ENCODE data around the gene CISH. TPM values are rescaled to one million over a fixed set of nuclear protein-coding genes. Genes with fewer than 3 reads are reported as not detected.

Gene CISH
- total and polyA plus RNA-seq, 2 of the 4 experiments (the other 2 are of a cell fraction), result 0.90 to 4.0 TPM

DNA sequence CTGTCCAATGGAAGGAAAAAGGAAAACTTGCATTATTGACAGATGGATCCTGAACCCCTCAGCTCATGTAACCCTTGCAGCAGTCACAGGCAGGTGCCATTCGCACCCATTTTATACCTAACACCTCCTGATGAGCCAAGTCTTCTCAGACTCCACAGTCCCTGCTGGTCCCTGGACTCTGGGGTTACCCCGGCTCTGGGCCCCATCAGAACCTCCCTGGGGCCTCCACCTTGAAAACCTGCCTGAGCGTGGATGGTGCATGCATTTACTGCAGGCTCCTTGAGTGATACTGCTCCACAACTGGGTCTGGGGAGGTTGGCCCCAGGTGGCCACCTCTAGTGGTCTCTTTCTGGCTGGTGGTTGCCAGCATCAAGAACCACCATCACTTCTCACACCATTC is 47.3 kb upstream of the CISH start:
- ChIA-PET CTCF (interaction anchor here (0.8 kb wide), 1 partner anchor 13 kb away, joined by 3 read pairs; no protein-coding TSS in a partner anchor), POLR2A (ENCODE audit: unreplicated experiment) (no interaction called here)
- H2AK9ac ChIP-seq (replicated peaks; ENCODE audit: low read depth, low read length, poor library complexity), result no peak overlapping the region
- no peak overlapping the region for H2BK15ac ChIP-seq (ENCODE audit: low read depth, low read length)
- H3K4me3 ChIP-seq (ENCODE audit: insufficient read depth, low read depth, low read length), result no peak overlapping the region
- H3K36me3 ChIP-seq (ENCODE audit: control insufficient read depth, insufficient read depth, low read length), result no peaks in the 10 kb centered on the region
- H3K14ac ChIP-seq (replicated peaks; ENCODE audit: low read depth, low read length), result no peak overlapping the region
- H3K4ac ChIP-seq (ENCODE audit: low read depth, low read length), result no peak overlapping the region
- H2BK20ac ChIP-seq (ENCODE audit: low read depth, low read length), result no peak overlapping the region
- no peak overlapping the region for H3K18ac ChIP-seq (ENCODE audit: low read depth, low read length)
- no peak overlapping the region for H4K91ac ChIP-seq (ENCODE audit: insufficient read depth, low read depth, low read length)
- BruUV-seq (replicated peaks), result no TSS peak
- dilution Hi-C loops (cut with HindIII; ENCODE audit: low sequenced_read_pairs, unreplicated experiment) (no loop called here), in situ Hi-C loops (cut with MboI; ENCODE audit: low sequenced_read_pairs) (no loop called here), intact Hi-C loops (cut with micrococcal nuclease) (no loop called here)
- H2AK5ac ChIP-seq (ENCODE audit: low read depth, low read length), result no peak overlapping the region
- H3K9me1 ChIP-seq (ENCODE audit: insufficient read depth, low read length), result no peaks in the 10 kb centered on the region
- H3K4me1 ChIP-seq (ENCODE audit: control insufficient read depth, insufficient read depth, low read length), result no peaks in the 10 kb centered on the region
- H4K5ac ChIP-seq (ENCODE audit: low read depth, low read length), result no peak overlapping the region
- DNase-seq (no peak), ATAC-seq (ENCODE audit: low read depth) (no peak)
- no peaks in the 10 kb centered on the region for H3K9me3 ChIP-seq (ENCODE audit: control insufficient read depth, insufficient read depth, low read length)
- no peaks in the 10 kb centered on the region for H3K79me1 ChIP-seq (ENCODE audit: low read depth in 1 of 2, low read length in 2 of 2)
- H3K23ac ChIP-seq (ENCODE audit: low read depth, low read length), result no peak overlapping the region
- no peak overlapping the region for H2BK5ac ChIP-seq (ENCODE audit: low read depth, low read length, poor library complexity, severe bottlenecking)
- H4K20me1 ChIP-seq (ENCODE audit: insufficient read depth, low read length), result no peaks in the 10 kb centered on the region; the same call in 1 of the 2 replicates
- no peak overlapping the region for H3K56ac ChIP-seq (ENCODE audit: extremely low read depth, insufficient read depth, low read length)
- no peak overlapping the region for H3K9ac ChIP-seq (ENCODE audit: low read depth, low read length)
- H4K8ac ChIP-seq (ENCODE audit: low read depth in 2 of 2, low read length in 2 of 2), result no peak overlapping the region
- no peak overlapping the region for H3K4me2 ChIP-seq (ENCODE audit: low read depth, low read length)
- H2AFZ ChIP-seq (replicated peaks; ENCODE audit: low read length, poor library complexity), result no peak overlapping the region
- no peak overlapping the region for H3K27ac ChIP-seq (ENCODE audit: insufficient read depth, low read length)
- no peak for TF ChIP-seq POLR2A (IDR thresholded peaks at IDR 0.05; ENCODE audit: low read depth, low read length)
- TF ChIP-seq, protein P1, sequence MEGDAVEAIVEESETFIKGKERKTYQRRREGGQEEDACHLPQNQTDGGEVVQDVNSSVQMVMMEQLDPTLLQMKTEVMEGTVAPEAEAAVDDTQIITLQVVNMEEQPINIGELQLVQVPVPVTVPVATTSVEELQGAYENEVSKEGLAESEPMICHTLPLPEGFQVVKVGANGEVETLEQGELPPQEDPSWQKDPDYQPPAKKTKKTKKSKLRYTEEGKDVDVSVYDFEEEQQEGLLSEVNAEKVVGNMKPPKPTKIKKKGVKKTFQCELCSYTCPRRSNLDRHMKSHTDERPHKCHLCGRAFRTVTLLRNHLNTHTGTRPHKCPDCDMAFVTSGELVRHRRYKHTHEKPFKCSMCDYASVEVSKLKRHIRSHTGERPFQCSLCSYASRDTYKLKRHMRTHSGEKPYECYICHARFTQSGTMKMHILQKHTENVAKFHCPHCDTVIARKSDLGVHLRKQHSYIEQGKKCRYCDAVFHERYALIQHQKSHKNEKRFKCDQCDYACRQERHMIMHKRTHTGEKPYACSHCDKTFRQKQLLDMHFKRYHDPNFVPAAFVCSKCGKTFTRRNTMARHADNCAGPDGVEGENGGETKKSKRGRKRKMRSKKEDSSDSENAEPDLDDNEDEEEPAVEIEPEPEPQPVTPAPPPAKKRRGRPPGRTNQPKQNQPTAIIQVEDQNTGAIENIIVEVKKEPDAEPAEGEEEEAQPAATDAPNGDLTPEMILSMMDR (conservative IDR thresholded peaks at IDR 0.05; ENCODE audit: low read depth, low read length), result no peak
- TF ChIP-seq, protein P2, sequence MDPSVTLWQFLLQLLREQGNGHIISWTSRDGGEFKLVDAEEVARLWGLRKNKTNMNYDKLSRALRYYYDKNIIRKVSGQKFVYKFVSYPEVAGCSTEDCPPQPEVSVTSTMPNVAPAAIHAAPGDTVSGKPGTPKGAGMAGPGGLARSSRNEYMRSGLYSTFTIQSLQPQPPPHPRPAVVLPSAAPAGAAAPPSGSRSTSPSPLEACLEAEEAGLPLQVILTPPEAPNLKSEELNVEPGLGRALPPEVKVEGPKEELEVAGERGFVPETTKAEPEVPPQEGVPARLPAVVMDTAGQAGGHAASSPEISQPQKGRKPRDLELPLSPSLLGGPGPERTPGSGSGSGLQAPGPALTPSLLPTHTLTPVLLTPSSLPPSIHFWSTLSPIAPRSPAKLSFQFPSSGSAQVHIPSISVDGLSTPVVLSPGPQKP (IDR thresholded peaks at IDR 0.05; ENCODE audit: borderline replicate concordance, low read depth, low read length), result no peak
- TF ChIP-seq, protein P3, sequence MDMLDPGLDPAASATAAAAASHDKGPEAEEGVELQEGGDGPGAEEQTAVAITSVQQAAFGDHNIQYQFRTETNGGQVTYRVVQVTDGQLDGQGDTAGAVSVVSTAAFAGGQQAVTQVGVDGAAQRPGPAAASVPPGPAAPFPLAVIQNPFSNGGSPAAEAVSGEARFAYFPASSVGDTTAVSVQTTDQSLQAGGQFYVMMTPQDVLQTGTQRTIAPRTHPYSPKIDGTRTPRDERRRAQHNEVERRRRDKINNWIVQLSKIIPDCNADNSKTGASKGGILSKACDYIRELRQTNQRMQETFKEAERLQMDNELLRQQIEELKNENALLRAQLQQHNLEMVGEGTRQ (IDR thresholded peaks at IDR 0.05; ENCODE audit: low read depth, low read length), result no peak
- TF ChIP-seq RAD21 (IDR thresholded peaks at IDR 0.05; ENCODE audit: low read length), result no peak
- TF ChIP-seq CHD1 (IDR thresholded peaks at IDR 0.05; ENCODE audit: low read depth, low read length), result no peak
- TF ChIP-seq MXI1 (IDR thresholded peaks at IDR 0.05; ENCODE audit: borderline replicate concordance, low read depth, low read length), result no peak
- TF ChIP-seq SMC3 (IDR thresholded peaks at IDR 0.05; ENCODE audit: low read depth, low read length), result no peak
- TF ChIP-seq MAZ (IDR thresholded peaks at IDR 0.05; ENCODE audit: borderline replicate concordance, low read depth, low read length), result no peak
- no peak for TF ChIP-seq RCOR1 (IDR thresholded peaks at IDR 0.05; ENCODE audit: insufficient replicate concordance, low read length)
- TF ChIP-seq FOS (IDR thresholded peaks at IDR 0.05; ENCODE audit: low read depth, low read length), result no peak
- no peak for TF ChIP-seq CEBPB (IDR thresholded peaks at IDR 0.05; ENCODE audit: low read depth, low read length)
- TF ChIP-seq MAFK (IDR thresholded peaks at IDR 0.05; ENCODE audit: low read depth, low read length), result no peak
- TF ChIP-seq BHLHE40 (IDR thresholded peaks at IDR 0.05; ENCODE audit: low read depth, low read length), result no peak
- TF ChIP-seq NFE2L2 (IDR thresholded peaks at IDR 0.05; ENCODE audit: low read depth, low read length), result no peak
- TF ChIP-seq RFX5 (IDR thresholded peaks at IDR 0.05; ENCODE audit: low read depth, low read length), result no peak
- H2BK120ac ChIP-seq (ENCODE audit: low read depth, low read length), result no peak overlapping the region
- 83% methylated on average over 1 of the region's 3 CpGs; no CpG with 5 or more reads in 1 of the 2 experiments for WGBS, 2 experiments (ENCODE audit: extremely low coverage in 2 of 2, insufficient read length in 1 of 2)
- H3K27me3 ChIP-seq (ENCODE audit: control insufficient read depth, insufficient read depth, low read length), result peaks cover 3% of the 10 kb centered on the region; the same call in 1 of the 2 replicates
